K562 (cell line): ENCODE results near the gene TASP1. TPM values are rescaled to one million over a fixed set of nuclear protein-coding genes. Genes with fewer than 3 reads are reported as not detected.

ENCODE experiments used
- ATAC-seq: fragments of 200-7000 bp; cut with Tn5 transposase; 3 replicates; pipeline ENCODE4 v1.9.1; 2020; ENCODE audit warnings: moderate library complexity
- BruUV-seq: library from RNA; stranded (reverse); fragments of 400-500 nt; replicated peaks from 2 replicates; lab custom pipeline; 2021; lab: Mats Ljungman, UMichigan
- CTCF ChIA-PET: fragments of 300-600 bp; formaldehyde crosslinking; extraction: SDS; loops from one replicate; lab custom pipeline; 2021; ENCODE audit warnings: low intra/inter-chr PET ratio; lab: Yijun Ruan, JAX
- POLR2A ChIA-PET: fragments of 300-600, 350-650 bp; sonication (Branson Sonifier 250); formaldehyde crosslinking; extraction: SDS; loops from one replicate; lab custom pipeline; 2021; ENCODE audit warnings: antibody characterized with exemption, inconsistent platforms; lab: Yijun Ruan, JAX
- DNase-seq, 4 experiments: peaks; one replicate each; pipeline versions ENCODE4 v3.0.0 to v3.0.0-alpha.2; 2011 to 2018; ENCODE audit warnings: low spot score in 3 of 4, mixed read lengths in 3 of 4; ENCODE audit errors: extremely low read depth in 1 of 4
- FAIRE-seq: peaks from 2 replicates; lab custom pipeline; 2011; peaks lifted over from hg19 to GRCh38; lab: Jason Lieb, UNC
- H2AFZ ChIP-seq: 2 replicates; pipeline ENCODE4 v1.6.0; 2011; ENCODE audit warnings: low read depth, low read length, control low read depth, inconsistent platforms
- H3K27ac ChIP-seq: fragments of 200-600 bp; 3 replicates; pipeline ENCODE4 v1.8.0; 2011; ENCODE audit warnings: low read depth, mild to moderate bottlenecking, control low read depth, inconsistent platforms, low read length, moderate library complexity, mixed read lengths; ENCODE audit errors: extremely low read depth
- H3K27me3 ChIP-seq, 2 experiments: fragments of 300-600 bp in 1 of 2; 2 replicates in 1 of 2; 3 replicates in 1 of 2; pipeline versions ENCODE4 v1.6.0 to v1.8.0; 2011; ENCODE audit warnings: inconsistent platforms in 2 of 2, low read length in 2 of 2, mild to moderate bottlenecking in 1 of 2, mixed read lengths in 1 of 2, moderate library complexity in 1 of 2; ENCODE audit not compliant: control insufficient read depth in 2 of 2, insufficient read depth in 2 of 2
- H3K36me3 ChIP-seq: fragments of 300-600 bp; 3 replicates; pipeline ENCODE4 v1.8.0; 2011; ENCODE audit warnings: mild to moderate bottlenecking, low read length, inconsistent platforms; ENCODE audit not compliant: control insufficient read depth, insufficient read depth
- H3K4me1 ChIP-seq, 2 experiments: fragments of 200-600 bp in 1 of 2; replicated peaks in 1 of 2; 2 replicates in 1 of 2; 3 replicates in 1 of 2; pipeline versions ENCODE4 v1.5.1 to v1.8.0; 2011; ENCODE audit warnings: inconsistent platforms in 2 of 2, low read length in 2 of 2, mild to moderate bottlenecking in 1 of 2, mixed read lengths in 1 of 2, moderate library complexity in 1 of 2; ENCODE audit not compliant: control insufficient read depth in 2 of 2, insufficient read depth in 2 of 2
- H3K4me2 ChIP-seq: 2 replicates; pipeline ENCODE4 v1.6.1; 2011; ENCODE audit warnings: low read length, control low read depth, inconsistent platforms, mixed read lengths; ENCODE audit not compliant: insufficient read depth
- H3K4me3 ChIP-seq: fragments of 200-600 bp; sonication (generic), shearing (Covaris generic); 2 replicates; pipeline ENCODE4 v1.5.1; 2016; ENCODE audit warnings: control low read depth, inconsistent platforms
- H3K79me2 ChIP-seq: fragments of 200-600 bp; 3 replicates; pipeline ENCODE4 v1.8.0; 2011; ENCODE audit warnings: low read length, inconsistent platforms; ENCODE audit not compliant: control insufficient read depth, insufficient read depth
- H3K9ac ChIP-seq, 2 experiments: 2 replicates each; pipeline versions ENCODE4 v1.6.0 to v1.6.1; 2011; ENCODE audit warnings: low read depth in 2 of 2, low read length in 2 of 2, control low read depth in 1 of 2, inconsistent platforms in 1 of 2, mild to moderate bottlenecking in 1 of 2, mixed read lengths in 1 of 2; ENCODE audit not compliant: insufficient read depth in 1 of 2
- H3K9me1 ChIP-seq: one replicate; pipeline ENCODE4 v1.6.0; 2011; ENCODE audit warnings: inconsistent platforms, mild to moderate bottlenecking, low read length, moderate library complexity; ENCODE audit not compliant: control insufficient read depth, insufficient read depth
- H3K9me3 ChIP-seq: replicated peaks from 2 replicates; pipeline ENCODE4 v1.5.1; 2011; ENCODE audit warnings: low read depth, low read length, inconsistent platforms; ENCODE audit not compliant: control insufficient read depth, insufficient read depth
- H4K20me1 ChIP-seq: replicated peaks from 2 replicates; pipeline ENCODE4 v1.6.1; 2011; ENCODE audit warnings: low read length, inconsistent platforms, mixed read lengths; ENCODE audit not compliant: control insufficient read depth, insufficient read depth
- MED1 ChIP-seq: sonication (generic); formaldehyde crosslinking; IDR thresholded peaks from 2 replicates; pipeline ENCODE4 v1.8.1; 2023; ENCODE audit warnings: missing genetic modification reagents, borderline replicate concordance
- RBM25 ChIP-seq: fragments of 200-400 bp; formaldehyde crosslinking; IDR thresholded peaks from 2 replicates; pipeline ENCODE4 v1.6.1; 2018; ENCODE audit warnings: low read length, low read depth, moderate library complexity; ENCODE audit not compliant: severe bottlenecking
- SRSF9 ChIP-seq: fragments of 200-400 bp; formaldehyde crosslinking; IDR thresholded peaks from 2 replicates; pipeline ENCODE4 v1.6.1; 2017; ENCODE audit warnings: low read depth, low read length, borderline replicate concordance
- TAF9B ChIP-seq: fragments of 450-650 bp; IDR thresholded peaks from 2 replicates; pipeline ENCODE4 v1.6.1; 2018; ENCODE audit warnings: mild to moderate bottlenecking; ENCODE audit not compliant: partially characterized antibody
- TCF3 ChIP-seq: sonication (generic); formaldehyde crosslinking; IDR thresholded peaks from 2 replicates; pipeline ENCODE4 v1.4.0; 2020; ENCODE audit warnings: mild to moderate bottlenecking, missing genetic modification reagents
- ZNF184 ChIP-seq: sonication (generic); formaldehyde crosslinking; IDR thresholded peaks from 2 replicates; pipeline ENCODE4 v1.5.0; 2020; ENCODE audit warnings: missing genetic modification reagents
- ZNF354B ChIP-seq: fragments of 250-450 bp; sonication (Bioruptor Pico); IDR thresholded peaks from 2 replicates; pipeline ENCODE4 v1.4.0; 2020
- ZNF431 ChIP-seq: sonication (generic); formaldehyde crosslinking; IDR thresholded peaks from 2 replicates; pipeline ENCODE4 v1.8.0; 2022; ENCODE audit warnings: mild to moderate bottlenecking, missing genetic modification reagents
- ZNF507 ChIP-seq: conservative IDR thresholded peaks from 2 replicates; pipeline ENCODE4 v1.6.1; 2017; ENCODE audit warnings: missing genetic modification characterization, missing compliant biosample characterization
- WGBS: fragments of 100-300 bp; shearing (Covaris generic); methylation state at CpG from one replicate; pipeline ENCODE4 v1.1.6; 2016; ENCODE audit warnings: low coverage, mixed read lengths; ENCODE audit not compliant: insufficient coverage; ENCODE audit errors: missing lambda C conversion rate; 5-methylcytosine and 5-hydroxymethylcytosine counted together
- in situ Hi-C: fragments of 300-500 bp; cut with MboI; formaldehyde crosslinking; loops from 4 replicates; pipeline ENCODE4 v1.15.0; 2018; ENCODE audit warnings: inconsistent platforms, mixed read lengths
- intact Hi-C: fragments of 100-400 bp; cut with micrococcal nuclease; formaldehyde crosslinking; loops from 2 replicates; pipeline ENCODE4 v1.14.2; 2022
- polyA plus RNA-seq, 8 experiments: library from polyadenylated mRNA; depleted of rRNA in 4 of 8; stranded (reverse) in 5 of 8; unstranded in 3 of 8; fragments of >200 nt; fragmentation: Nextera tagmentation in 2 of 8; fragmentation: Illumina TruSeq in 1 of 8; extraction: Ambion mirVana in 2 of 8; extraction: Trizol in 1 of 8; gene quantifications; 2 replicates each; pipeline versions ENCODE4 v1.2.1 to v1.2.3, GENCODE V29; 2011 to 2014; ENCODE audit warnings: inconsistent platforms in 1 of 8, missing spikeins in 1 of 8
- total RNA-seq, 7 experiments: library from RNA; depleted of rRNA in 6 of 7; stranded (reverse); fragments of >200 nt in 6 of 7; fragmentation: Illumina TruSeq in 2 of 7; extraction: Trizol in 2 of 7; gene quantifications; 2 replicates each; pipeline versions ENCODE4 v1.2.1 to v1.2.3, GENCODE V29; 2011 to 2021; ENCODE audit warnings: low replicate concordance in 1 of 7
- TF ChIP-seq, protein P1 (sequence below): sonication (generic); formaldehyde crosslinking; IDR thresholded peaks from 2 replicates; pipeline ENCODE4 v1.8.1; 2023; ENCODE audit warnings: mild to moderate bottlenecking, missing genetic modification reagents
- TF ChIP-seq, protein P2 (sequence below): fragments of 250-450 bp; sonication (Bioruptor Pico); IDR thresholded peaks from 2 replicates; pipeline ENCODE4 v1.4.0; 2020; ENCODE audit warnings: mild to moderate bottlenecking, moderate library complexity

Gene TASP1
- total and polyA plus RNA-seq, 9 of the 15 experiments (the other 6 are each of a cell fraction or from before 2014, with no cell fraction given) = 3.7 to 10.6 (median 6.4) TPM

DNA sequence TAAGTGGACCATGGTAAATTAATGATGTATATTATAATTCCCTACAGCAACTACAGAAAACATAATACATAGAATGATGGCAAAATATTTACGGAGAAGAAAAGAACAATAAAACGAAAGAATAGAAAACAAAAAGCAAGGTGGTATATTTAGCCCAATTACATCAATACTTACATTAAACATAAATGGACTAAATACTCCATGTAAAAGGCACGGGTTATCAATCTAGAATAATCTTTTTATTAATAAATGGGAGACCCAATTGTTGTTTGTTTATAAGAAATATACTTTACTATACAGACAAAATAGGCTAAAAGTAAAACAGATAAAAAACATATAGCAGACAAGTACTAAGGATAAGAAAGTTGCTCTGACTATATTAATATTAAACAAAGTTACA, 137.2 kb downstream of the TASP1 start:
- FAIRE-seq = no peak
- Histone ChIP-seq H3K9ac (no peak overlapping the region), H3K4me2 (no peak overlapping the region), H3K4me1 (no peaks in the 10 kb centered on the region), H3K36me3 (no peaks in the 10 kb centered on the region), H3K79me2 (no peaks in the 10 kb centered on the region), H3K9me3 (no peaks in the 10 kb centered on the region), H2AFZ (no peak overlapping the region), H4K20me1 (no peaks in the 10 kb centered on the region), H3K4me3 (no peak overlapping the region), H3K9me1 (no peaks in the 10 kb centered on the region), H3K27ac (no peak overlapping the region), H3K27me3 (no peaks in the 10 kb centered on the region)
- 38% methylated on average over 3 of the region's 3 CpGs for WGBS
- DNase-seq = no peak
- POLR2A ChIA-PET = no interaction called here
- CTCF ChIA-PET = no interaction called here
- no TSS peak for BruUV-seq
- intact Hi-C loops (no loop called here), in situ Hi-C loops (no loop called here)
- ATAC-seq = no peak
- peak; percentile 79 for TF ChIP-seq ZNF354B (CRISPR knock-in tag)
- TF ChIP-seq ZNF507 (tag) = peak; percentile 97
- peak; percentile 54 for TF ChIP-seq RBM25
- TF ChIP-seq TCF3 = no peak
- TF ChIP-seq ZNF184 (CRISPR knock-in tag) = no peak

DNA sequence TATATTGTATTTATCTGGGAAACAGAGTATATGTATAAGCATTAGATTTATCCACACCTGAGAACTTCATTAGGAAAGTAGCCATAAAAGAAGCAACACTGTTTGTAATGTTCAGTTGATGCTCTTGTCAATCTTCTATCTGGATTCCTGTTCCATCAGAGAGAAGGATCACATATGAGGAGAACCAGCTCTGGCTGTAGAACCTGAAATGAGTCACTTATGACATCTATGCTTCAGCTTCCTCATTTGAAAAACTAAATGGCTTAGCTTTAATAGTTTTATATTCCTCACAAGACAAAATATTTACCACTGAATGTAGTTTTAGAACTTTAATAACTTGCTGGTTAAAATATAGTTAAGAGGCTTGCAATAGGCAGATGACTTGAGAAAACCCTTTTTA, 144.7 kb downstream of the TASP1 start:
- Histone ChIP-seq H3K9ac (no peak overlapping the region), H3K4me1 (no peaks in the 10 kb centered on the region), H3K4me3 (no peak overlapping the region), H2AFZ (no peak overlapping the region), H3K9me1 (no peaks in the 10 kb centered on the region), H3K27me3 (no peaks in the 10 kb centered on the region), H4K20me1 (no peaks in the 10 kb centered on the region), H3K36me3 (no peaks in the 10 kb centered on the region), H3K27ac (no peak overlapping the region), H3K9me3 (no peaks in the 10 kb centered on the region), H3K79me2 (no peaks in the 10 kb centered on the region), H3K4me2 (no peak overlapping the region)
- ATAC-seq (no peak), FAIRE-seq (no peak), DNase-seq (no peak)
- CTCF ChIA-PET = no interaction called here
- in situ Hi-C loops = no loop called here
- intact Hi-C loops = no loop called here
- no TSS peak for BruUV-seq
- POLR2A ChIA-PET = no interaction called here
- TF ChIP-seq MED1 = no peak
- TF ChIP-seq SRSF9 = no peak
- TF ChIP-seq ZNF431 (CRISPR knock-in tag) = no peak
- TF ChIP-seq, protein P1, sequence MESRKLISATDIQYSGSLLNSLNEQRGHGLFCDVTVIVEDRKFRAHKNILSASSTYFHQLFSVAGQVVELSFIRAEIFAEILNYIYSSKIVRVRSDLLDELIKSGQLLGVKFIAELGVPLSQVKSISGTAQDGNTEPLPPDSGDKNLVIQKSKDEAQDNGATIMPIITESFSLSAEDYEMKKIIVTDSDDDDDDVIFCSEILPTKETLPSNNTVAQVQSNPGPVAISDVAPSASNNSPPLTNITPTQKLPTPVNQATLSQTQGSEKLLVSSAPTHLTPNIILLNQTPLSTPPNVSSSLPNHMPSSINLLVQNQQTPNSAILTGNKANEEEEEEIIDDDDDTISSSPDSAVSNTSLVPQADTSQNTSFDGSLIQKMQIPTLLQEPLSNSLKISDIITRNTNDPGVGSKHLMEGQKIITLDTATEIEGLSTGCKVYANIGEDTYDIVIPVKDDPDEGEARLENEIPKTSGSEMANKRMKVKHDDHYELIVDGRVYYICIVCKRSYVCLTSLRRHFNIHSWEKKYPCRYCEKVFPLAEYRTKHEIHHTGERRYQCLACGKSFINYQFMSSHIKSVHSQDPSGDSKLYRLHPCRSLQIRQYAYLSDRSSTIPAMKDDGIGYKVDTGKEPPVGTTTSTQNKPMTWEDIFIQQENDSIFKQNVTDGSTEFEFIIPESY (CRISPR knock-in tag) = no peak
- TF ChIP-seq, protein P2, sequence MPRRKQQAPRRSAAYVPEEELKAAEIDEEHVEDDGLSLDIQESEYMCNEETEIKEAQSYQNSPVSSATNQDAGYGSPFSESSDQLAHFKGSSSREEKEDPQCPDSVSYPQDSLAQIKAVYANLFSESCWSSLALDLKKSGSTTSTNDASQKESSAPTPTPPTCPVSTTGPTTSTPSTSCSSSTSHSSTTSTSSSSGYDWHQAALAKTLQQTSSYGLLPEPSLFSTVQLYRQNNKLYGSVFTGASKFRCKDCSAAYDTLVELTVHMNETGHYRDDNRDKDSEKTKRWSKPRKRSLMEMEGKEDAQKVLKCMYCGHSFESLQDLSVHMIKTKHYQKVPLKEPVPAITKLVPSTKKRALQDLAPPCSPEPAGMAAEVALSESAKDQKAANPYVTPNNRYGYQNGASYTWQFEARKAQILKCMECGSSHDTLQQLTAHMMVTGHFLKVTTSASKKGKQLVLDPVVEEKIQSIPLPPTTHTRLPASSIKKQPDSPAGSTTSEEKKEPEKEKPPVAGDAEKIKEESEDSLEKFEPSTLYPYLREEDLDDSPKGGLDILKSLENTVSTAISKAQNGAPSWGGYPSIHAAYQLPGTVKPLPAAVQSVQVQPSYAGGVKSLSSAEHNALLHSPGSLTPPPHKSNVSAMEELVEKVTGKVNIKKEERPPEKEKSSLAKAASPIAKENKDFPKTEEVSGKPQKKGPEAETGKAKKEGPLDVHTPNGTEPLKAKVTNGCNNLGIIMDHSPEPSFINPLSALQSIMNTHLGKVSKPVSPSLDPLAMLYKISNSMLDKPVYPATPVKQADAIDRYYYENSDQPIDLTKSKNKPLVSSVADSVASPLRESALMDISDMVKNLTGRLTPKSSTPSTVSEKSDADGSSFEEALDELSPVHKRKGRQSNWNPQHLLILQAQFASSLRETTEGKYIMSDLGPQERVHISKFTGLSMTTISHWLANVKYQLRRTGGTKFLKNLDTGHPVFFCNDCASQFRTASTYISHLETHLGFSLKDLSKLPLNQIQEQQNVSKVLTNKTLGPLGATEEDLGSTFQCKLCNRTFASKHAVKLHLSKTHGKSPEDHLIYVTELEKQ = no peak
- TF ChIP-seq TAF9B = no peak
